HG02623 (cell line): ENCODE data around the gene HSD17B13.
"Not testable (repeated sequence)": the region's sequence is repeated elsewhere in the genome, so short reads cannot be mapped to it uniquely, and the experiment has no call there.

Experiments
- ATAC-seq: cut with Tn5 transposase; IDR thresholded peaks from one replicate; pipeline ENCODE4 v1.9.1; 2021; ENCODE audit warnings: moderate library complexity; ENCODE audit not compliant: unreplicated experiment

Gene HSD17B13, protein sequence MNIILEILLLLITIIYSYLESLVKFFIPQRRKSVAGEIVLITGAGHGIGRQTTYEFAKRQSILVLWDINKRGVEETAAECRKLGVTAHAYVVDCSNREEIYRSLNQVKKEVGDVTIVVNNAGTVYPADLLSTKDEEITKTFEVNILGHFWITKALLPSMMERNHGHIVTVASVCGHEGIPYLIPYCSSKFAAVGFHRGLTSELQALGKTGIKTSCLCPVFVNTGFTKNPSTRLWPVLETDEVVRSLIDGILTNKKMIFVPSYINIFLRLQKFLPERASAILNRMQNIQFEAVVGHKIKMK

DNA sequence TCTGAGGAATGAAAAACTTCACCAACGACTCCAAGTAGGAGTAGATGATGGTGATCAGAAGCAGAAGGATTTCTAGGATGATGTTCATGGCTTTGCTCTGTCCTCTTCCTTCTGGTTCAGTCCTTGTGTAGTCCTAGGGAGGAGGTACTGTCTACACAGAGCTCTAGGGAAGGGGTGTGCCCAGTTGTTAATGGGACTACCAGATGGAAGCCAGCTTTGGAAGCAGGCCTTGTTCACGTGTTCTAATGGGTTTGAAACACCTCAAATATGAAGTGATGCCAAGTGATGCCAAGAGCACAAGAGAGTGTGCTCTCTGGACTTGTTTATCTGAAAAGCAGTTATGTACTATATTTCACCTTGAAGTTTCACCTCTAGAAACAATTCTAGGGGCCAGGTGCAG, at the start of gene HSD17B13:
TSS of gene HSD17B13 (minus strand) at position 129 of the 400 bp plus-strand sequence. CDS start at position 88, 41 bp downstream.
- ATAC-seq: no peak

DNA sequence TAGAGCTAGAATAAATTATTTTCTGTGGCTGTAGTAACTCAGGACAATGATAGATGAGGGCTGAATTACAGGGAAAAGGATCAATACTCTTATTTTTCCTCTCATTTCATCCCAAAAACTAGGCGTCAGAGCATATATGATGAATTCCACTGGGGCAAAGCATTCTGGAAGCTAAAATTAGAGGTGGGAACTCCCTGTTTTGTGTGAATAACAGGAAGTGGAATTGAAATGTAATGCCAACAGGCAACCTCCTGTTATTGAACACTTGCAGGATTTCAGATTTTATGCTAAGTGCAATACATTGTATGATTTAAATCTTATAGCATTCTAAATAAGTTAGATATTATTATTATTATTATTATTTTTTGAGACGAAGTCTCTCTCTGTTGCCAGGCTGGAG, 47.4 kb upstream of the HSD17B13 start:
- no peak for ATAC-seq

DNA sequence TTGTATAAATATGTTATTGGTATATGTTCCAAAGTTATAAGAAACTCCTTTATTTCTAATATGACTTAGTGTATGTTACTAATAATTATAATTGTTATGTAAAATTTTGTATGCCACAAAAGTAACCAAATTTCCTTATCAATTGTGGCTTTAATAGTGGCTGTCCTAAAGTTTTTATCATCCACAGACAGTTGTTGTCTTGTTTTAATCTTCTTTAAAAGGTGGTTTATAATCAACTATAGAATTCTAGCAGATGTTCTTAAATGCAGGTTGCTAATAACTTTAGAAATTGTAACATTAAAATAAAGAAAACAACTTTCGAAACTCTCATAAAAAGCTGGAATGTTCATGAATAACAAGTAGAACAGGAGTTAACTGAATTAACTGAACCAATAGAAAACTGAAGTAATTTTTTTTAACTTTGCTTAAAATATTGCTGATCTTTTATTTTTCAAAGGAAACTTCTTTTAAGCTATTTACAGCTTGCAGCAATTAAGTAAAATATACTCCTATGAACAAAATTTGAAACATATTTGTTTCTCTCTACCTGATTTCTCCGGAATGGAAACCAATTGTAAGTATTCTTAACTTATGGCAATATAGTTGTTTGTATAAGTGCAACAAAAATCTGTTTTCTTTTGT, 44.0 kb upstream of the HSD17B13 start:
- ATAC-seq: no peak

DNA sequence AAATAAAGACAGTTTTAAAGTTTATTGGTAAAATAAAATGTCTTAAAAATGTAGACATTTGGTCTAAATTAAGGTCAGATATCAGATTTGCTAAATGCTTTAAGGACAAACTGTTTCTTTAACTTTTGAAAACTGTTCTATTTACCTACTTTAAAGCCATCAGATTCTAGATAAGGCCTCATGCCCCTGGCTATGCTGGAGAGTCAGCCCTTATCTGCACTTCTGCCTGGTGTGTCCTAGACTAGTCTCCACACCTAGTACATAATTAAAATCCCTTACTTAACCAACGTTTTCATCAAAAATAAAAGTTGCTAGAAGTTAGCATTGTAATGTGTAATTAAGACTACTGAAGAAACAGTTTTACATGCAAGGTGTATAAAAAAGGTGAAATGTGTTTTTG, 42.7 kb upstream of the HSD17B13 start:
- ATAC-seq: no peak

DNA sequence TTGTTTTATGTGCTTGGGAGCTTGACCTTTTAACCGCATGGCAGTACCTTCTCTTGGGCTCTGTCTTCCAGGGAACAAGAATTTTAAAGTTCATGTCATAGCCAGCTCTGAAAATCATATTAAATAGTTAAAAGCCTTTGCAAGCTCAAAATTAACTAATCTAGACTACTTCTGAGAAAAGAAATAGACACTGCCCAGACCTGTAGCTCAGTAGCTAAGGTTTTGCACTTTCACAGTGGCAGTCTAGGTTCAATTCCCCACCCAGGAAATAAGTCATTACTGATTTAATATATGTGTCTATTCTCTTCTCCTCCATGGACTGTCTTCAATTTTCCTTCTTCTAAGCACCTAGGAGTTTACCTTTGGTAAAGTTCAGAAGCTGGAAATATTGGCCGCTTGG, 40.9 kb upstream of the HSD17B13 start:
- ATAC-seq: no peak

DNA sequence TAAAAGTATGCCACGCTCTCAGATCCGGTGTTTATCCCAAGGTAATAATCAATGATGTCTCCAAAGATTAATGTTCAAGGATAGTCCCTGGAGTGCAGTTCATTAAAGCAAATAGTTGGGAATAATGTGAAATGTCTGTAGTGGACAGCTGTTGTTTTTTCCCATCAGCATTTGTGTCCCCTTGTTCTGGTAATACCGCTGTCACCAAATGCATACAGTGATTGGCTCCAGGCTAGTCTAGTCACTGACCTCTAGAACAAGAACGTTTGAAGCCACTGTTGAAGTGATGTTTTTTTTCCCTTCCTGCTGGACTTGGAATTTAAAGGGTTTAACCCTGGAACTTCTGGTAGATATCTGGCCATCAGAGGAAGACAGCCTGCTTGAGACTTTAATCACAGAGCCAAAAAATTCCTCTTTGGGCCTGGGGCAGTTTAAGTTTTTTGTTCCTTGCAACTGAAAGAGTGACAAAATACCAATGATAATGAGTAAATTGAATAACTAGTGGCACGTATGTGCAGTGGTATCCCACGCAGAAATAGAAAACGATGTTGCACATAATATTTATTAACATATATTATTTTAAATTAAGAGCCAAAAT, 37.8 kb upstream of the HSD17B13 start:
- no peak for ATAC-seq

DNA sequence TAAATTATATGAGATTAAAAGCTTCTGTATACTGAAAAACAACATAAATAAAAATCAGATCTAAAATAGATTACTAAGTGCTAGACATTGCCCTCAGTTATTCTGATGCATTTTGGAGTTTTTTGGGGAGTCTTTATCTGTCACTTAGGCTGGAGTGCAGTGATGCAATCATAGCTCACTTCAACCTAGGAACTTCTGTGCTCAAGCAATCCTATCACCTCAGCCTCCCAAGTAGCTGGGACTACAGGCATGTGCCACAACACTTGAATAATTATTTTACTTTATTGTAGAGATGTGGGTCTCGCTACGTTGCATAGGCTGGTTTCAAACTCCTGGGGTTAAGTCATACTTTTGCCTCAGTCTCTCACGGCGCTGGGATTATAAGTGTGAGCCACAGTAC, 36.6 kb upstream of the HSD17B13 start:
- ATAC-seq: no peak

DNA sequence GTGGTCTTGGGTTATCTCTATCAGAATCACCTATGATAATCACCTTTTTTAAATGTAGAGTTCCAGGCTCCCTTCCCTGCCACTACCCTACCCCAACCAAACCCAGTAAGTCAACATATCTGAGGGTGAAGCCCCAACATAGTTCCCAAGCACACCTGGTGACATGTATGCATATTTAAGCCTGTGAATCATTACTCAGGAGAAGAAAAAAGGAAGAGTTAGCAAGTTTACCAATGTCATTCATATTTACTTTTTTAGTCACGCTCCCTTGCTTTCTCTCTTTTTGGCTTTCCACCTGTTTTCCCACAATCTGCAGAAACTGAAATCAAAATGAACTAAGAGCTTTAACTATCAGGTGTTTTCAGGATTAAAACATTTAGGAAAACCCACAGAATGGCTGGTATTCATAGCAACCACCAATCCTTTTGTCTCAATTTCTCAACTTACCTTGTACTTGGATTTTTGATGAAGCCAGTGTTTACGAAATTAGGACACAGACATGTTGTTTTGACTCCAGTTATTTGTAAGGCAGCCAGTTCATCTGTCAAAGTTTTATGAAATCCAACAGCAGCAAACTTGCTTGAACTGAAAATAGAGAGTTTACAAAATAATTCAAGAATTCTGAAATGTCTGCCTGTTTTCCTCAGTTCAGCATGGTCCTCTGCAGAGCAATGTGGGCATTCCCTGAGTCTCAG, 34.3 kb upstream of the HSD17B13 start:
- ATAC-seq: no peak

DNA sequence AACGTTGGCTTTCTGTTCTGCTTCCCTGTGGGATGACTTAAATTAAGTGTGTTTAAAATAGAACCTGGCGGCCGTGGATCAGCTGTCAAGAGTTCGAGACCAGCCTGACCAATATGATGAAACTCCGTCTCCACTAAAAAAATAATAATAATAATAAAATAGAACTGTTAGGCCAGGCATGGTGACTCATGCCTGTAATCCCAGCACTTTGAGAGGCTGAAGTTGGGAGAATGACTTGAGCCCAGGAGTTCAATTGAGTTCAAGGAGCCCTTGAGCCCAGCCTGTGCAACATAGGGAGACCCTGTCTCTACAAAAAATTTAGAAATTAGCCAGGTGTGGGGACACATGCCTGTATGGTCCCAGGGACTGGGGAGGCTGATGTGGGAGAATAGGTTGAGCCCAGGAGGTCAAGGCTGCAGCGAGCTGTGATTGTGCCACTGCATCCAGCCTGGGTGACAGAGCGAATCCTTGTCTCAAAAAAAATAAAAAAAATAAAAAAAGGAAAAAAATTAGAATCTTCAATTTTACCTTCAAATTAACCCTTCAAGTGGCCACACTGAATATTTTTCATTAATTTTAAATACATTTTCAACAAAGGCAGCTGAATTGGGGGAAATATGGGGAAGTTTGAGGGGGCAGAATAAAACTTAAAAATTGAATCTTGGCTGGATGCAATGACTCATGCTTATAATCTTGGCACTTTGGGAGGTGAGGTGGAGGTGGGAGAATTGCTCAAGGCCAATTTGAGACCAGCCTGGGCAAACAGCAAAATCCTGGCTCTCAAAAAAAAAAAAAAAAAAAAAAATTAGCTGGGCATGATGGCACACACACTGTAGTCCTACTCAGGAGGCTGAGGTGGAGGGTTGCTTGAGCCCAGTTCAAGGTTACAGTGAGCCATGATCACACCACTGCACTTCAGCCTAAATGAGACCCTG, 31.8 kb upstream of the HSD17B13 start:
- no peak for ATAC-seq

DNA sequence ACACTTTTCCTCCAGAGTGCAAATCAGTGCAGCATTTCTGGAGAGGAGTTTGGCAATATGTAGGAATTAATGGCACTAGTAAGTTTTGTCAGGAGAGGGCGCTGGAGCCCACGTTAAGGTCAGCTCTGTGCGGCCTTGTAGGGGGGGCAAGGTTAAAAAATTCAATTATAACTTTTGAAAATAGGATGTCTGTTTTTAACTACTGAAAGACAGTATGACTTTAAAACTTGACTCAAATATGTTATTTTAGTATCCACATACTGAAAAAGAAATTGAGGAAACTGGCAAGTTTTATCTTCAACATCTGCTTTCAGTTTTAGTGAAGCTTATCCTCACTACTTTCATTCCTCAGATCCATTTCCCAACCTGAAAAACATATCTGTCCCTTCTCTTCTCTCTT, 30.9 kb upstream of the HSD17B13 start:
- peak; percentile 90 for ATAC-seq

DNA sequence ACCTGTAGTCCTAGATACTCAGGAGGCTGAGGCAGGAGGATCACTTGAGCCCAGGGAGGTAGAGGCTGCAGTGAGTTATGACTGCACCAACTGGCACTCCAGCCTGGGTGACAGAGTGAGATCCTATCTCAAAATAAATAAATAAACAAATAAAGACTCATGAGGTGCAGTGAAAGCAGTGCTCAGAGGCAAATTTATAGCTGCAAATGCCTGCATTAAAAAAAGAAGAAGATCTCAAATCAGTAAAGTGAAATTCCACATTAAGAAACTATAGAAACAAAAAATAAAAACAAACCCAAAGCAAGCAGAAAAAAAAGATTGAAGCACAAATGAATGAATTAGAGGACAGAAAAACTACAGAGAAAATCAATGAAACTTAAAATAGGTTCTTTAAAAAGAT, 22.5 kb upstream of the HSD17B13 start:
- ATAC-seq: no peak

DNA sequence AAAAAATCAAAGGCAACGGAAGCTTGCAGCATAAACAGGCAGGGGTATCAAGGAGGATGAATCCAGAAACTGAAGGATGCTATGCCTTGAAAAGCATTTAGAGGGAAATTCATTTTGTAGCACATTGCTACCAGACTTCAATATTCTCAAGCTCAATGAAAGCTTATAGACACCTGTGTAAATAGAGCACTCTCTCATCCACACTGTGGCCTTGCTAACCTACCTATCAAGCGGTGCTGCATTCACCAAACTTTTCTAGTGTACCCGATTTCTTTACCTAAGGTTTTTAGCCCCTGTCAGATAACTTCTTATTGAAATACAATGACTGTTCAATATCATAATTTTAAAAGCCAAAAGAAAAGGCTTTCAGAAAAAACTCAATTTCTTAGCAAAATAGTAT, 20.2 kb upstream of the HSD17B13 start:
- no peak for ATAC-seq

DNA sequence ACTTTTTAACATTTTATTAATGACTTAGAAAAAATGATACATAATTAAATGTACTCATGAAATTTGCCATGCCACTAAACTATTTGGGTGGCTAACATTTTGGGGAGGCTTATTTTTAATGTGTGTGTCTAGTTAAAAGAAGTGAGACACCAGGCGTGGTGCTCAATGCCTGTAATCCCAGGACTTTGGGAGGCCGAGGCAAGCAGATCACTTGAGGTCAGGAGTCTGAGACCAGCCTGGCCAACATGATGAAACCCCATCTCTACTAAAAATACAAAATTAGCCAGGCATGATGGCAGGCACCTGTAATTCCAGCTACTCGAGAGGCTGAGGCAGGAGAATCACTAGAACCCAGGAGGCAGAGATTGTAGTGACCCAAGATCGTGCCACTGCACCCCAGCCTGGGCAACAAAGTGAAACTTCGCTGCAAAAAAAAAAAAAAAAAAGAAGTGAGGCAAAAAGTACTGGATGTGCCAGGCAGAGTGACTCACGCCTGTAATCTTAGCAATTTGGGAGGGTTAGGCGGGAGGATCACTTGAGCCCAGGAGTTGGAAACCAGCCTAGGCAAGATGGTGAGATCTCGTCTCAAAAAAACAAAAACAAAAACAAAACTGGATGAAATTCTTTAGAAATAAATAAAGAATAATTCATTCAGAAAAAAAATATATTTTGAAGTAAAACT, 19.4 kb upstream of the HSD17B13 start:
- not testable (repeated sequence) for ATAC-seq

DNA sequence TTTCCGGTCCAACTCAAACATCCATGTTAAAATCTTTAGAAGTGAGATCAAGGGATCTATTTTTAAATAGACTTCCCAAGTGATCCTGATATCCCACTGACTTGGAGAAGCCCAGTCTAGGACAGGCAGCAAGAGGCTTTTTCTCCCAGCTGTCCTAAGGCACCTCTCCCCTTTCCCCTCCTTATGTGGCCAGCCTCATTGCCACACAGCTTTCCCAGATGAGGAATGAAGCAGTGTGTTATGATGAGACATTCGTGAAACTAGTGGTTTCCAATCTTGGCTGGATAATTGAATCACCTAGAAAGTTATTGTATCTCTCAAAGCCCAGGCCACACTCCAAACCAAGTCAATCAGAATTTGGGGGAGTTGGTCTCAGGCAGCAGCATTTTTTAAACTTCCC, 16.8 kb upstream of the HSD17B13 start:
- ATAC-seq: no peak

DNA sequence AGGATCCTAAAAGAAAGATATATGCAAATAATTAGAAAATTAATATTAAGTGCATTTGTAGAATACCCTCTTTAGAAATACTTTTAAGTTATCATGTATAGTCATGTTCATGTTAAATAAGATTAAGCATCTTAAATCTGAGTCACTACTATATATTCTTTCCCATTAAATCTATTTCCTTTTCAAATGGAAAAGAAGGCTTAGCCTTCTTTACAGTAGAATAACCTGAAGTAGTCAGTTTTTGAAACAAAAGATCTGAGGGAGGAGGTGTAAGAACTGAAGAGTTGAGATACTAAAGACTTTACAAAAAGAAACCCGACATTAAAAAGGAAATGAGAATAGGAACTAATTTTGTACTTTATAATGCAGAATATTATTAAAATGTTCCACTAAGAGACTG, 14.7 kb upstream of the HSD17B13 start:
- ATAC-seq: no peak

DNA sequence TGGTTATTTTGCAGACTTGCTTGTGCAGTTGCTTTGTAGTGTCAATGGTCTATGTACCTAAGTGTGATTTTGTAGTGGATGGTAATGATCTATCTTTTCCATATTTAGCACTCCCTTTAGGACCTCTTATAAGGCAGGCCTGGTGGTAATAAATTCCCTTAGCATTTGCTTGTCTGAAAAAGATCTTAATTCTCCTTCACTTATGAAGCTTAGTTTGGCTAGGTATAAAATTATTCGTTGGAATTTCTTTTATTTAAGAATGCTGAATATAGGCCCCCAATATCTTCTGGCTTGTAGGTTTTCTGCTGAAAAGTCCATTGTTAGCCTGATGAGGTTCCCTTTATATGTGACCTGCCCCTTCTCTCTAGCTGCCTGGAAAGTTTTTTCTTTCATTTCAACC, 10.6 kb upstream of the HSD17B13 start:
- no peak for ATAC-seq

DNA sequence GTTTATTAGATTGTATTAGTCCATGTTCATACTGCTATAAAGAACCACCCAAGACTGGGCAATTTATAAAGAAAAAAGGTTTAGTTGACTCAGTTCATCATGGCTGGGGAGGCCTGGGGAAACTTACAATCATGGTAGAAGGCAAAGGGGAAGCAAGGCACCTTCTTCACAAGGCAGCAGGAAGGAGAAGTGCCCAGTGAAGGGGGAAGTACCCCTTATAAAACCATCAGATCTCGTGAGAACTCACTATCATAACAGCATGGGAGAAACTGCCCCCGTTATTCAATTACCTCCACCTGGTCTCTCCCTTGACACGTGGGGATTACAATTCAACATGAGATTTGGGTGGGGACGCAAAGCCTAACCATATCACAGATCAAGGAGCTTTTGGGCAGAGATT, 8.1 kb upstream of the HSD17B13 start:
- ATAC-seq: no peak

DNA sequence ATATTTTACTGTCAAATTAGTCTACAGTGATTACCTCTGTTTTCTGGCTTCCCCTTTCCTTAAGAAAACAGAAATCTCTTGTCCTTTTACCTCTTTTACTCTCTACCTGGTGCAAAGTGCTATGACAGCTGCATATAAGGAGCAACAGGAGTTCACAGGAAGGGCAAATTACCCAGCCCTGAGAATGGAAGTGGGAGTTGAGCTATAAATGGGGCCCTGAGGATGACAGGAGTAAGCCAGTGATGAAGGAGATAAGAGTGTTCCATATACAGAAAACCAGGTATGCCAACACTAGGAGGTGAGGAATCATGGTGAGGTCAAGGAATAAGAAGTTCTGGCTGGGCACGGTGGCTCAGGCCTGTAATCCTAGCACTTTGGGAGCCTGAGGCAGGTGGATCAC, 4.5 kb upstream of the HSD17B13 start:
- ATAC-seq: no peak

DNA sequence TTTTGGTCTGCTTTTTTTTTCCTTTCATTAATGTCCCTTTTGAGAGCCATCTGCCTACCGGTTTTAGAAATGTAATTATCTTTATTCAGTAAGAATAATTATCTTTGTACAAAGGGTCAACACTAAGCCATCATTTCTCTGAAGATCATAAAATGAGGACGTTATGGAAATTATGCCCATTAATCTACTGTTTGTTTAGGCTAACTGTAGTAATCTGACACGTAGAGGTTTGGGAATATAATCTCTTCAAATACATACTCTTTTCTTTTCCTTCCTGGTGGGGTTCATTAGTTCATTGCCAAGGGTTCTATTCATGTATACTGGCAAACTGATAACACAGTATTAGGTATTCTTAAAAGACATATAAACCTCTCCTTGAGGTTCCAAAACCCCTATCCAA, 3.8 kb upstream of the HSD17B13 start:
- ATAC-seq: no peak

DNA sequence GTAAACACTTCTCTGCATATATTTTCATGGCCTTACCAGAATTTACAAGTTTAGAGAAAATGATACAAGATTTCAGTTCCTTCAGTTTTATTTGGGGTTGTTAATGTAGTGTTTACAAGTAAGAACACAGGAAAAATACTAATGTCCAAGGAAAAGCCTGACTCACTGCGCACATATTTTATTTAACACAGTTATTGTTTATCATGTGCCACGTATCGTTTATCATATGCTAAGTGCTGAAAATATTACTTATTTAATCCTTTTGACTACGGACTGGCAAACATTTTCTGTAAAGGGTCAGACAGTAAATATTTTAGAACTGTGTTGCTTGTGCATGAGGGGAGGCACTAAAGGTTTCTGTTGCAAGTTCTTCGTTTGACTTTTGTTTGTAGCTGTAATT, 794 bp downstream of the HSD17B13 start:
- ATAC-seq: no peak
